CD8-positive, alpha-beta memory T cell (primary cell): ENCODE data around the gene ALX4. TPM values are rescaled to one million over a fixed set of nuclear protein-coding genes. Genes with fewer than 3 reads are reported as not detected.

Experiments
- CTCF ChIA-PET: fragments of 350-600 bp; sonication (Branson Sonifier 250); formaldehyde crosslinking; loops from one replicate; lab custom pipeline; 2021; ENCODE audit warnings: antibody characterized with exemption; lab: Charles Lee
- POLR2A ChIA-PET: fragments of 350-600 bp; sonication (Branson Sonifier 250); formaldehyde crosslinking; loops from one replicate; lab custom pipeline; 2021; ENCODE audit warnings: antibody characterized with exemption; lab: Charles Lee
- DNase-seq, 5 donors: peaks; one replicate each; pipeline versions ENCODE4 v3.0.0 to v3.0.0-alpha.2; 2020 to 2022; ENCODE audit warnings: mixed read lengths in 1 of 5
- H3K27ac ChIP-seq: one replicate; pipeline ENCODE4 v1.7.0; 2013; ENCODE audit warnings: low read depth, mild to moderate bottlenecking, low read length, moderate library complexity
- H3K27me3 ChIP-seq: 2 replicates; pipeline ENCODE4 v1.7.0; 2013; ENCODE audit warnings: low read length, mild to moderate bottlenecking; ENCODE audit not compliant: insufficient read depth, poor library complexity, severe bottlenecking
- H3K36me3 ChIP-seq: 2 replicates; pipeline ENCODE4 v1.7.0; 2013; ENCODE audit warnings: mild to moderate bottlenecking, low read length, moderate library complexity; ENCODE audit not compliant: insufficient read depth
- H3K4me1 ChIP-seq: 2 replicates; pipeline ENCODE4 v1.7.0; 2013; ENCODE audit warnings: mild to moderate bottlenecking, low read length, moderate library complexity; ENCODE audit not compliant: insufficient read depth
- H3K4me3 ChIP-seq: 2 replicates; pipeline ENCODE4 v1.7.0; 2013; ENCODE audit warnings: mild to moderate bottlenecking, low read length
- H3K9me3 ChIP-seq: 2 replicates; pipeline ENCODE4 v1.7.0; 2013; ENCODE audit warnings: mild to moderate bottlenecking, low read length
- H3K27ac Mint-ChIP-seq, 8 donors: one replicate each; pipeline ENCODE4 v1.8.0; 2020 to 2021; ENCODE audit warnings: mixed read lengths in 8 of 8, mild to moderate bottlenecking in 6 of 8, inconsistent platforms in 3 of 8, moderate library complexity in 3 of 8
- H3K27me3 Mint-ChIP-seq, 2 donors: one replicate each; pipeline ENCODE4 v1.8.0; 2020 to 2021; ENCODE audit warnings: mixed read lengths in 2 of 2, mild to moderate bottlenecking in 1 of 2, moderate library complexity in 1 of 2
- H3K36me3 Mint-ChIP-seq, 3 donors: one replicate each; pipeline ENCODE4 v1.8.0; 2020 to 2021; ENCODE audit warnings: mixed read lengths in 3 of 3, inconsistent platforms in 1 of 3, mild to moderate bottlenecking in 1 of 3
- H3K4me1 Mint-ChIP-seq, 3 donors: one replicate each; pipeline ENCODE4 v1.8.0; 2020 to 2021; ENCODE audit warnings: mixed read lengths in 3 of 3, inconsistent platforms in 1 of 3, mild to moderate bottlenecking in 1 of 3
- H3K4me3 Mint-ChIP-seq, 7 donors: one replicate each; pipeline ENCODE4 v1.8.0; 2020 to 2021; ENCODE audit warnings: mixed read lengths in 7 of 7, mild to moderate bottlenecking in 6 of 7, moderate library complexity in 4 of 7, inconsistent platforms in 2 of 7
- H3K9me3 Mint-ChIP-seq, 5 donors: one replicate each; pipeline ENCODE4 v1.8.0; 2020 to 2022; ENCODE audit warnings: mixed read lengths in 5 of 5, mild to moderate bottlenecking in 3 of 5, moderate library complexity in 2 of 5, inconsistent platforms in 1 of 5
- polyA plus RNA-seq: library from polyadenylated mRNA; unstranded; fragments of 300-500 nt; fragmentation: Illumina TruSeq; gene quantifications from one replicate; pipeline ENCODE4 v1.2.3, GENCODE V29; 2021
- total RNA-seq, 2 experiments: library from RNA; stranded (reverse); gene quantifications; one replicate each; pipeline ENCODE4 v1.2.3, GENCODE V29; 2021

ALX4 gene
- total and polyA plus RNA-seq, 3 experiments from 2014 or later: not detected

DNA sequence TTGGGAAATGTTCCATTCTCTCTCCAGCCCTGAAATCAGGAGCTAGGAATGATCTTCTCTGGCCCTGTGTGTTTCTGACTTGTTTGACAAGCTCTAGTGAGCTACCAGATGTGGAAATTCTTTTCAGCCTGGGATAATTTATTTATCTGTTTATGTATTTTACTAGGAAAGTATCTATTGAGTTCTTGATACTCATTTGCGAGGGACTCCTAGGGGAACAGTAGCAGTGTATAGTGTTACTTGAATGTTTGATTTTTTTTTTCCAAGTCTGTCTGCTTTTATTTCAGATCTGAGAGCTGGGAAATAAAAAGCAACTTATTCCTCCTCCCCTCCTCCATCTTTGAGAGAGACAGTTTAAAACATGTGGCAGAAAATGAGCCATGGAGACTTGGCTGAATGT, 92.5 kb downstream of the ALX4 start:
- peak overlapping the region in 1 of 8 donors; percentile 17 for H3K27ac Mint-ChIP-seq
- no peak for DNase-seq
- H3K9me3 Mint-ChIP-seq: peaks cover 0 to 1% (median 0%) of the 10 kb centered on the region in 5 donors
- ChIA-PET POLR2A (no interaction called here), CTCF (no interaction called here)
- Histone ChIP-seq H3K27ac (no peak overlapping the region), H3K27me3 (no peaks in the 10 kb centered on the region), H3K9me3 (no peaks in the 10 kb centered on the region), H3K4me1 (no peaks in the 10 kb centered on the region), H3K4me3 (no peak overlapping the region), H3K36me3 (no peaks in the 10 kb centered on the region)
- H3K4me3 Mint-ChIP-seq: no peak overlapping the region
- no peaks in the 10 kb centered on the region for H3K27me3 Mint-ChIP-seq
- peaks cover 41 to 48% (median 43%) of the 10 kb centered on the region in 3 donors for H3K36me3 Mint-ChIP-seq
- peaks cover 0 to 5% (median 0%) of the 10 kb centered on the region in 3 donors for H3K4me1 Mint-ChIP-seq

DNA sequence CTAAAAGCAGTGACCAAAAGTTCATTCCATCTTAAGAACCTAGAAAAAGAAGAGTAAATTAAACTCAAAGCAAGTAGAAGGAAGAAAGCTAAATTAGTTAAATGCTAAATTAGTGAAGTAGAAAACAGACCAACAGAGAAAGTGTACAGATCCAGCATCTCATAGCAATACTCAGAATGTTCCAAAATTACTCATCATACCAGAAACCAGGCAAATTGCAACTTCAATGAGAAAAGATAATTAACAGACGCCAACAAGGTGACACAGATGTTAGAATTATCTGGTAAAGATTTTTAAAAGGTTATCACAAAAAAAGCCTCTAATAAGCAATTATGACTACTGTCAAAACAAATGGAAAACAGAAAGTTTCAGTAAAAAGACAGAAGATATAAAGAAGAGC, 96.8 kb downstream of the ALX4 start:
- Mint-ChIP-seq H3K4me3 (no peak overlapping the region), H3K36me3 (peaks cover 49 to 55% (median 55%) of the 10 kb centered on the region in 3 donors), H3K27me3 (no peaks in the 10 kb centered on the region), H3K27ac (no peak overlapping the region), H3K9me3 (peaks cover 0 to 19% (median 12%) of the 10 kb centered on the region in 5 donors), H3K4me1 (peaks cover 0 to 5% (median 0%) of the 10 kb centered on the region in 3 donors)
- CTCF ChIA-PET: no interaction called here
- no peak for DNase-seq
- POLR2A ChIA-PET: no interaction called here
- Histone ChIP-seq H3K27ac (no peak overlapping the region), H3K27me3 (no peaks in the 10 kb centered on the region), H3K36me3 (no peaks in the 10 kb centered on the region), H3K9me3 (no peaks in the 10 kb centered on the region), H3K4me1 (no peaks in the 10 kb centered on the region), H3K4me3 (no peak overlapping the region)

DNA sequence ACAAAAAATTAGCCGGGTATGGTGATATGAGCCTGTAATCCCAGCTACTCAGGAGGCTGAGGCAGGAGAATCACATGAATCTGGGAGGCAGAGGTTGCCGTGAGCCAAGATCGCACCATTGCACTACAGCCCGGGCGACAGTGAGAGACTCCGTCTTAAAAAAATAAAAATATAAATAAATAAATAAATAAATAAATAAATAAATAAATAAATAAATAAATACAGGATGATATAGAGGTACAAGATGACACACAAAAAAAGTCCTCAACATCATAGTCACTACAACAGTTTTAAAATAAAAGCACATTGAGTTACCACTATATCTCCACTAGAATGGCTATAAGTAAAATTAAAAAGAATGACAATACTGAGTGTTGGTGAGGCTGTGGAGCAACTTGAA, 97.8 kb downstream of the ALX4 start:
- Histone ChIP-seq H3K27ac (no peak overlapping the region), H3K4me3 (no peak overlapping the region), H3K36me3 (no peaks in the 10 kb centered on the region), H3K27me3 (no peaks in the 10 kb centered on the region), H3K9me3 (no peaks in the 10 kb centered on the region), H3K4me1 (no peaks in the 10 kb centered on the region)
- H3K9me3 Mint-ChIP-seq: peaks cover 0 to 19% (median 12%) of the 10 kb centered on the region in 5 donors
- peaks cover 0 to 5% (median 0%) of the 10 kb centered on the region in 3 donors for H3K4me1 Mint-ChIP-seq
- no peak overlapping the region for H3K27ac Mint-ChIP-seq
- CTCF ChIA-PET: no interaction called here
- POLR2A ChIA-PET: no interaction called here
- H3K4me3 Mint-ChIP-seq: no peak overlapping the region
- H3K36me3 Mint-ChIP-seq: peaks cover 49 to 55% (median 53%) of the 10 kb centered on the region in 3 donors
- DNase-seq: no peak
- H3K27me3 Mint-ChIP-seq: no peaks in the 10 kb centered on the region

Other genes starting within 250 kb of the ALX4 start
- gene ACCS, start 243.9 kb downstream of the ALX4 start, total RNA-seq: 1 to 10 TPM; 2.7 to 3.3 TPM
- gene ACCS, start 243.9 kb downstream of the ALX4 start, polyA plus RNA-seq: 0.60 TPM
- gene EXT2, start 214.5 kb downstream of the ALX4 start, total RNA-seq: 10 to 100 TPM; 37.4 to 38.5 TPM
- gene EXT2, start 214.5 kb downstream of the ALX4 start, polyA plus RNA-seq: 46.6 TPM